Measurements from ENCODE around the gene EEF1AKMT2. TPM values are rescaled to one million over a fixed set of nuclear protein-coding genes. Genes with fewer than 3 reads are reported as not detected.

EEF1AKMT2 gene
- total RNA-seq (10 to 100 TPM in 4 of 5 donors, 1 to 10 TPM in 1; 7.6 to 47.9 (median 18.0) TPM), polyA plus RNA-seq (10 to 100 TPM; 11.3 to 13.3 (median 11.6) TPM)
- long read RNA-seq, donor 1, partial matches to known transcripts = 0 of 3 reads
- long read RNA-seq, donor 1, other reads (novel, unspliced or antisense) = 0 of 3 reads
- long read RNA-seq, donor 2, partial matches to known transcripts = 0 of 1 reads
- long read RNA-seq, donor 2, other reads (novel, unspliced or antisense) = 0 of 1 reads
- long read RNA-seq, donor 3, partial matches to known transcripts = 0 of 2 reads
- long read RNA-seq, donor 3, other reads (novel, unspliced or antisense) = 0 of 2 reads
- long read RNA-seq, donor 4 = 0 reads
- long read RNA-seq, donor 5, partial matches to known transcripts = 0 of 8 reads
- long read RNA-seq, donor 5, other reads (novel, unspliced or antisense) = 0 of 8 reads
- long read RNA-seq, donor 6, partial matches to known transcripts = 0 of 8 reads
- long read RNA-seq, donor 6, other reads (novel, unspliced or antisense) = 0 of 8 reads
- long read RNA-seq, donor 7, partial matches to known transcripts = 0 of 6 reads
- long read RNA-seq, donor 7, other reads (novel, unspliced or antisense) = 0 of 6 reads
- long read RNA-seq, donor 8, partial matches to known transcripts = 0 of 4 reads
- long read RNA-seq, donor 8, other reads (novel, unspliced or antisense) = 0 of 4 reads
- long read RNA-seq, donor 9, partial matches to known transcripts = 5 of 9 reads
- long read RNA-seq, donor 9, other reads (novel, unspliced or antisense) = 0 of 9 reads
- long read RNA-seq, donor 10, partial matches to known transcripts = 0 of 1 reads
- long read RNA-seq, donor 10, other reads (novel, unspliced or antisense) = 0 of 1 reads

DNA sequence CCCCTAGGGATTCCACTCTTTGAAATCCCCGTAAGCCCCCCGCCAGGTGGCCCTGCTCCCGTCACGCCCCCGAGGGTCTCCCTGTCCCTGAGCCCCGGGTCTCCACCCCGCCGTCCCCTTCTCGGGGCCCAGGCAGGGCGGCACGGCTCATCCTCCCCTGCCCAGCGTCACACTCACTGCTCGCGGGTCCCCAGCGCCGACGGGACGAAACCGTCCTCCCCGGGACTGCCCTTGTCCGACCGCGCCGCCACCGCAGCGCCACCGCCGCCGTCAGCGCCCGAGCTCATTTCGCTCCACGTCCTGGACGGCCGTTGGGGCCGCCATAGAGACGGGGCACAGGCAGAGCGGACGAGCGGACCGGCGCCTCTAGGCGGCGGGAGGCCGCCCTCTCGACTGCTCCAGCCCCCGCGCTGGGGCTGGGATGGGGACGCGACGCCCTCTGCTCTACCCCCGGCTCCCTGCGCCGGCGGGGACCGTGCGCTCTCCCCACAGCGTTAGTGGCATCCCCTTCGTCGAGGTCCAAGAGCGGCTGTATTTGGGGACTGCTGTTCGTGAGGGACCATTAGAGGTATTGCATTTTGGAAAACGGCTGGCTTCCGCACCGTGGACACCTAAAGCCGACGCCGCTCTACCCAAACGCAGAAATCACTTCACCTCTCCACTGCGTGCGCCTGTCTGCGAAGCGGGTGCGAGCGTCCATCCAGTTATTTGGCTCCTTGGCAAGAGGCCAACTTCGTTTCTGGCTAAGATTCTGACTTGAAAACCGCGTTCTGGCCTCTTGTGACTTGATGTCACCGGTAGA, at the start of gene EEF1AKMT2:
Gene EEF1AKMT2 (minus strand): TSS at position 341 of the 802 bp plus-strand sequence. CDS start 54 bp downstream, at position 287.
- DNase-seq = peak; percentile 80 to 96
- TF ChIP-seq POLR2AphosphoS5 (IDR thresholded peaks at IDR 0.05) = peak; percentile 1 to 78 (median 75)
- peak in 1 of 4 donors; percentile 31 for TF ChIP-seq POLR2A (IDR thresholded peaks at IDR 0.05)
- TF ChIP-seq, protein P1, sequence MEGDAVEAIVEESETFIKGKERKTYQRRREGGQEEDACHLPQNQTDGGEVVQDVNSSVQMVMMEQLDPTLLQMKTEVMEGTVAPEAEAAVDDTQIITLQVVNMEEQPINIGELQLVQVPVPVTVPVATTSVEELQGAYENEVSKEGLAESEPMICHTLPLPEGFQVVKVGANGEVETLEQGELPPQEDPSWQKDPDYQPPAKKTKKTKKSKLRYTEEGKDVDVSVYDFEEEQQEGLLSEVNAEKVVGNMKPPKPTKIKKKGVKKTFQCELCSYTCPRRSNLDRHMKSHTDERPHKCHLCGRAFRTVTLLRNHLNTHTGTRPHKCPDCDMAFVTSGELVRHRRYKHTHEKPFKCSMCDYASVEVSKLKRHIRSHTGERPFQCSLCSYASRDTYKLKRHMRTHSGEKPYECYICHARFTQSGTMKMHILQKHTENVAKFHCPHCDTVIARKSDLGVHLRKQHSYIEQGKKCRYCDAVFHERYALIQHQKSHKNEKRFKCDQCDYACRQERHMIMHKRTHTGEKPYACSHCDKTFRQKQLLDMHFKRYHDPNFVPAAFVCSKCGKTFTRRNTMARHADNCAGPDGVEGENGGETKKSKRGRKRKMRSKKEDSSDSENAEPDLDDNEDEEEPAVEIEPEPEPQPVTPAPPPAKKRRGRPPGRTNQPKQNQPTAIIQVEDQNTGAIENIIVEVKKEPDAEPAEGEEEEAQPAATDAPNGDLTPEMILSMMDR (IDR thresholded peaks at IDR 0.05) = peak in 5 of 7 experiments; percentile 29 to 79 (median 45)
- no peak for TF ChIP-seq EP300 (IDR thresholded peaks at IDR 0.05)
- peaks cover 0 to 25% (median 12%) of the 10 kb centered on the region in 4 donors for H3K36me3 ChIP-seq
- H3K4me3 ChIP-seq = peak within 1 kb of the TSS; percentile 89 to 97 (median 94)
- intact Hi-C loops (cut with DNase I; ENCODE audit: low total_unique reads) = no loop called here
- no peaks in the 10 kb centered on the region for H3K27me3 ChIP-seq
- H3K27ac ChIP-seq = peak within 1 kb of the TSS; percentile 88 to 94 (median 91)
- H3K9me3 ChIP-seq = no peaks in the 10 kb centered on the region
- 0 to 1% (median 1%) methylated on average over 55 to 79 of the region's 79 CpGs for WGBS, 5 donors
- H3K4me1 ChIP-seq = peaks cover 8 to 22% (median 16%) of the 10 kb centered on the region in 4 donors

DNA sequence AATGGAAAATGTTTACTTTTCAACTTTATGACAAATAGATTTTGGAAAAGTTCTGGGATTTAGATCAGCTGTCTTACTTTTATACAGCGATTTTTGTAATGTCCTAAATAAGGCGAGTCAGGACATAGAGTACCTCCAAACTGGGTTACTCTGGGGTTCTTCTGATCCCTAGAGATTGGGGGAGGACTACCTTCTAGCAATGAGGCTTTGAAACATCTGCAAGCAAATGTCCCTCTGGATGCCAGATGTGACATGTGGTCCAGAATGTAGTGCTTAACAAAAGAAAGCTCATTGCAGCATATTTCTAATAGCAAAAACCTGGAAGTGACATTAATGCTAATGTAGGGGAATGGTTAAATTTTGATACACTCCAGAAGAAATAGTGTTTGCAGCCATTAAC, 46.0 kb upstream of the EEF1AKMT2 start:
- no peak overlapping the region for H3K4me3 ChIP-seq
- no peaks in the 10 kb centered on the region for H3K9me3 ChIP-seq
- no peaks in the 10 kb centered on the region for H3K4me1 ChIP-seq
- intact Hi-C loops (cut with DNase I; ENCODE audit: low total_unique reads) = no loop called here
- WGBS, 5 donors = 72 to 92% (median 81%) methylated on average over 2 of the region's 2 CpGs
- peaks cover 30 to 53% (median 46%) of the 10 kb centered on the region in 4 donors for H3K36me3 ChIP-seq
- no peak overlapping the region for H3K27ac ChIP-seq
- H3K27me3 ChIP-seq = no peaks in the 10 kb centered on the region
- no peak for DNase-seq
- TF ChIP-seq POLR2AphosphoS5 (IDR thresholded peaks at IDR 0.05) = no peak
- TF ChIP-seq, protein P1 (IDR thresholded peaks at IDR 0.05) = no peak

DNA sequence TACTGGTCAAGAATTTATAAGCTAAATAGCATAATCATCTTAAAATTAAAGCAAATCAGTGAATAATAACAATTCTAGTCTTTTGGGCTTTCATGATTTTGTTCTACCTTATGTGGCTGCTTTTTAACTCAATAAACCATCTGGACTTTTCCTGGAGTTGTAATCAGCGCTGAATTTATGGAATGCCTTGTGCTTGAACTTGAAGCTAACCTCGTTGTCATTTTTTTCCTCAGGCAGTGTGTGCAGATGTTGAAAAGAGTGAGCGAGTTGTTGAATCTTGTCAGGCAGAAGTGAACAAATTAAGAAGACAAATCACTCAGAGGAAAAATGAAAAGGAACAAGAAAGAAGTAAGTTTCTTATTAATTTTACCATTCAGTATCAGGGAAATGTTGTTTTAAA, 39.4 kb upstream of the EEF1AKMT2 start:
- intact Hi-C loops (cut with DNase I; ENCODE audit: low total_unique reads) = no loop called here
- no peak overlapping the region for H3K27ac ChIP-seq

More for the DNA sequence above, 39.4 kb upstream of the EEF1AKMT2 start:
- 79 to 94% (median 88%) methylated on average over 3 of the region's 3 CpGs for WGBS, 5 donors
- TF ChIP-seq EP300 (IDR thresholded peaks at IDR 0.05) (no peak), POLR2AphosphoS5 (IDR thresholded peaks at IDR 0.05) (no peak), POLR2A (IDR thresholded peaks at IDR 0.05) (no peak)
- TF ChIP-seq, protein P1 (IDR thresholded peaks at IDR 0.05) = no peak
- Histone ChIP-seq H3K4me1 (no peaks in the 10 kb centered on the region), H3K4me3 (no peak overlapping the region), H3K27me3 (no peaks in the 10 kb centered on the region), H3K36me3 (peaks cover 71 to 100% (median 98%) of the 10 kb centered on the region in 4 donors), H3K9me3 (no peaks in the 10 kb centered on the region)
- no peak for DNase-seq
